Cortex of kidney (tissue), 1 donor: ENCODE data around the gene MICAL3.
"Not testable (repeated sequence)": the region's sequence is repeated elsewhere in the genome, so short reads cannot be mapped to it uniquely, and the experiment has no call there.

Experiments used
- DNase-seq: peaks from one replicate; lab custom pipeline; 2025; lab: John Stamatoyannopoulos, UW

The MICAL3 gene

DNA sequence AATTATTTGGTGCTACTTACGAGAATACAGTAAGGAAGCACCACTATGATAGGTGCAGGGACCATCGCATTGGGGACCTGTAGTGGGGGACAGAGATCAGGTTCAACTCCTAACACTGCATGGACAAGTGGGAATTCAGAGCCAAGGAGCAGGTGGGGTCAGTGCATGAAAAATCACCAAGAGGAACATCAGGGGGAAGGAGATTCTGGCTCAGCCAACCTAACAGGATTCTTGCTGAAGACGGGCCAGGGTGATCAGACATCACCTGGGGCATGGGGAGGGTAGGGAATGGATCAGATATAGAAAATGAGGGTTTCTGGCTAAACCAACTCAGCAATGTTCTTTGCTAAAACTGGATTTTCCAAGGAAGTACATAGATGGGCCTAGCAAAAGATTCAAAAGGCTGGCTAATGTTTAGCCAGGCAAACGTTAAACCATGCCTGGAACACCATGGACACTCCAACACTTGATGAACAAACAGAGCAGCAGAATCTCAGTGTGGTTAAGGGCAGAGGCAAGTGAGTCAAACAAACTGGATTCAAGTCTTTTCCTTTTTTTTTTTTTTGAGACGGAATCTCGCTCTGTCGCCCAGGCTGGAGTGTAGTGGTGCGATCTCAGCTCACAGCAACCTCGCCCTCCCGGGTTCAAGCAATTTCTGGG lies 70.0 kb downstream of the MICAL3 start:
- no peak for DNase-seq

DNA sequence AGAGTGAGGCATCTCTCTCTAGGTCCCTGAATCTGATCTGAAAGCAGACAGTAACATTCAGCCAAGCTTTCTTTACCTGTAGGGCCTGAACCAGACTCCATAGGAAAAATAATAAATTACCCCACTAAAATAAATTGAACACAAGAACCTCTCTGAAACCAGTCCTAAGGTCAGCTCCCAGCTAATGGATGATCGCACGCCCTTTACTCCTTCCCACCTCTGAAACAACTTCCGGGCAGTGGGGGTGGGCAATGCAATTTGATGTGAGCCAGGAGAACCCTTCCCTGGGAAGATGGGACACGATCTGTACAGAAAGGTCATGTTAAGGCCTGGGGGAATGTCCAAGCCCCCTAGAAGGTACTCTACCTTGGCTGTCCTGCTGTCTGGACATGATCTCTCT lies 71.2 kb downstream of the MICAL3 start:
- no peak for DNase-seq

GRCh38 chr22:17952273-17952801 lies 72.0 kb downstream of the MICAL3 start:
- no peak for DNase-seq

DNA sequence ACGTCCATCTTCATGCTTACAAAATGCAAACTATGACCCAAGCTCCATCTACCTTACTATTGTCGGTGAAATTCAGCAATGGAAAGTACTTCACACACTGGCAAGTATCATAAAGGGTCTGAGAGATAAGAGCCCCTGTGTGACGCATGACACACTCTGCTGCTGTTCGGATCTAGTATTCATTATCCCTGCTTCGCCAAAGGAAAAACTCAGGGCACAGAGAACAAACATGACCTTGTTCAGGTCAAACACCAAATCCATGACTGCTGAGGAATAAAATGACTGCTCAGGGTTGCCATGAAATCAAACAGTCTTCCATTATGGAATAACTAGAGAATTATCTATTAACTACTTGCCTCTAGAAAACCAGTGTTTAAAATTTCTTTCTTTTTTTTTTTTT lies 73.0 kb downstream of the MICAL3 start:
- DNase-seq = no peak

- no peak for DNase-seq
Observed at GRCh38 chr22:17950651-17951214, 73.6 kb downstream of the MICAL3 start.

- DNase-seq = no peak
Observed at GRCh38 chr22:17949642-17950473, 74.5 kb downstream of the MICAL3 start.

- DNase-seq = no peak
Observed at GRCh38 chr22:17948101-17948500, 76.3 kb downstream of the MICAL3 start.

DNA sequence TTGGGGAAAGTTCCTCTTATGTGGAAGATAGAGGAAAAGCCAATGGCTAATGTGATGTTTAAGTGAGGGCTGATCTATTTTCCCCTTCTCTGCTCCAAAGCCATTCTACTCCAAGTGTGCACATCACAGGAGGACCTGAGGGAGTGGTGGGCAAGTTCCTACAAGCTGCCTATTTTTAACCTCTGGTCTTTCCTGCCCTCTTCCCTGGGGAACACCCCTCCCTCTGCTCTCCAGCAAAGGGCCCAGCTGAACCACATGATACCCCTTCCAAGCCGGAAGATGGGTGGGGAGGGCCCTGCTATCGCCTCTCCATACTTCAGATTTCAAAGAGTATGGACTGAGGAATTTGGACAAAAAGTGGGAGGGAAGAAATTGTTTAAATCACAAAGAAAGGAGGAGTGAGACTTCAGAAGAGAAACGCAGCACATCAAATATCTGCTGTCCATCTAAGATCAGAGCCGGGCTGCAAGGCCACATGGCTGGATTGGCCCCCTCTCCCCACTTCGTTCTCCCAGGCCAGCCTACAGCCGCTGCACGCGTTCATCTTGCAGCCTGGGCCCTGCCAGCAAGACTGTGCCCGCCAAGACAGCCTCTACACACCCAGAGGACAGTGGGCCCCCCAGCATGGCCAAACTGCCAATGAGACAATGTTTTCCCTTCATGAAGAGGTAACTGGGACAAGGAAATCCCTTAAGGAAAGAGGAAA lies 77.5 kb downstream of the MICAL3 start:
- DNase-seq = no peak

- no peak for DNase-seq
Observed at GRCh38 chr22:17945888-17946648, 78.3 kb downstream of the MICAL3 start.

GRCh38 chr22:17945156-17945887 lies 79.0 kb downstream of the MICAL3 start:
- no peak for DNase-seq

GRCh38 chr22:17944256-17944655 lies 80.1 kb downstream of the MICAL3 start:
- DNase-seq = no peak

DNA sequence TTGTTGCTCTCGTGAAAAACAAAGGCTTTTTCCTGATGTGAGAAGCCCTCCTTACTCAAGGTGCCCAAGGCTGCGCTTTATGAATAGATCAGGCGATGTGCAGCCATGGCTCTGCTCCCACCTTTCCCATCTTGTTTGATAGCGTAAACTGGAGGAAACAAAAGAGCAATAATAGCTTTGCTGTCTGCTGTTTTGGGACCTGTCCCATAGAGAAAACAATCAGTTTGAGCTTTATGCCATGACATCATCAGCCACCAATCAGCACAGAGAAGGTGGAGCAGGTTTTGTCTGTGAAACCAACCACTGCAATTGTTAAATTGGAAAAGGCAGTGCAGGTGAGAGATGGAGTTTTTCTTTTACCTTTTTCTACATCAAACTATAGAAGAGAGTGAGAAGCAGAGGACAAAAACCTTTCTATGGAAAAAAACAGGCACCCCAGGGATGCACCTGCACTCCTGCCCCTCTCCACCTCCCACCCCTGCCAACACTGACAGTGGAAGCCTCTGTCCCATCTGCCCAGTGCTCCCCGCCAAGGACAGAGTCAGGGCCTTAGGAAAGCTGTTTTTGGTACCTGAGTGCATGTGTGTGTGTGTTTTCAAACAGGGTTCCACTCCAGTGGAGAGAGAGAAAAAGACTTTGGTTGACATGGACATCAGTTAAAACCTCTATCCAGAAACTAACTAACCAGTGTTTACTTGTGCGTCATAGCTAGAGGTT lies 80.7 kb downstream of the MICAL3 start:
- DNase-seq = no peak

GRCh38 chr22:17942721-17943120 lies 81.6 kb downstream of the MICAL3 start:
- no peak for DNase-seq

DNA sequence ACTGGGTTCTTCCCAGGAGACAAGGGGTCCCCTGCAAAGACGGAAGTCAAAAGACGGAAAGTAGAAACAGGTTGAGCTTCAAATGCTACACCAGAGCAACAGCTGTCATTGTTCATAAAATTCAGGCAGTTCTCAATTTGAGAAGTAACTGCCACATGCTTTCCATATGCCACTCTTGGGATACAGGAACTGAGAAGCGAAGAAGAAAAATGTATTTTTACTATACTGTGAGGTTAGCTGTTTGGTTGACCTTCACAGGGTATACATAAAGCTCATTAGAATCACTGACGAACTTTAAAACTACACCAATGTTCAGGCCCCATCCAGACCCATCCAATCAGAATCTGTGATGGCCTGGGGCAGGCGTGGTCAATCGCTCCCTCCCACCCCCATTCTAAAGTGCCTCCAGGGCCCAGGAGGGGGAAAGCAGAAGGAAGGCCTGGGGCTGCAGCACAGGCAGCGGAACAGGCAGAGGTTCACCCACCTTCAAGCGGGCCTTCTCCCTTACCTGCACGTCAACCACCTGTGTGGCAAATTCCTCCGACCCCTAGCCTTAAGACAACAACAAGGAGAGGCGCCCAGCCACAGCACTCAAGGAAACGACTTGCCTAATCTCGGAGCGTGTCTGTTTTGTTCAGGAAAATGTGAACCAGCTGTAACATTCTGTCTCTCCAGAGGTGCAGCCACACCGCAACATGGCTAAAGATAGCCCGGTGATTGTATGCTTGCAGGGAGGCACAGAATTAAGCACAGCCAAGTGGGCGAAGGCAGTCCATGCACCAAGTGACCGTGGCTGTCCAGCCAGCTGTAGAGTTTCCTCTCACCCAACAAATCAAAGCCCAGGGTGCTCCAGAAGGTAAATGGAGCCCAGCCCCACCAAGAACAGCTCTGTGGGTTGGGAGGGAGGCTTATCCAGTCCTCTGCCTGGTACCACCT lies 82.6 kb downstream of the MICAL3 start:
- DNase-seq = no peak

GRCh38 chr22:17939579-17939978 lies 84.8 kb downstream of the MICAL3 start:
- no peak for DNase-seq

- DNase-seq = no peak
Observed at GRCh38 chr22:17939011-17939410, 85.3 kb downstream of the MICAL3 start.

- no peak for DNase-seq
Observed at GRCh38 chr22:17938484-17938924, 85.9 kb downstream of the MICAL3 start.

GRCh38 chr22:17932457-17932856 lies 91.9 kb downstream of the MICAL3 start:
- not testable (repeated sequence) for DNase-seq

GRCh38 chr22:17931400-17931825 lies 92.9 kb downstream of the MICAL3 start:
- no peak for DNase-seq
